Esophagus muscularis mucosa (tissue), 4 donors: Measurements from ENCODE around the gene STN1. TPM values are rescaled to one million over a fixed set of nuclear protein-coding genes. Genes with fewer than 3 reads are reported as not detected.

ENCODE experiments used
- DNase-seq: peaks from one replicate; pipeline ENCODE4 v3.0.0-alpha.2; 2017; ENCODE audit errors: extremely low spot score
- H3K27ac ChIP-seq, 4 donors: fragments of 200-600 bp; sonication (generic); replicated peaks in 1 of 4; 1 replicate in 3 of 4; 2 replicates in 1 of 4; pipeline ENCODE4 v1.5.1; 2016 to 2019; ENCODE audit warnings: mild to moderate bottlenecking in 1 of 4
- H3K27me3 ChIP-seq, 4 donors: fragments of 200-600 bp; sonication (generic); one replicate each; pipeline versions ENCODE4 v1.5.1 to v1.6.0; 2016 to 2019
- H3K36me3 ChIP-seq, 4 donors: fragments of 200-600 bp; sonication (generic); one replicate each; pipeline ENCODE4 v1.5.1; 2016 to 2019
- H3K4me1 ChIP-seq, 4 donors: fragments of 200-600 bp; sonication (generic); one replicate each; pipeline ENCODE4 v1.5.1; 2016 to 2019
- H3K4me3 ChIP-seq, 4 donors: fragments of 200-600 bp; sonication (generic); 1 replicate in 2 of 4; 2 replicates in 2 of 4; pipeline ENCODE4 v1.5.1; 2016 to 2019; ENCODE audit warnings: mild to moderate bottlenecking in 4 of 4, moderate library complexity in 1 of 4
- H3K9me3 ChIP-seq, 4 donors: fragments of 200-600 bp; sonication (generic); 1 replicate in 3 of 4; 2 replicates in 1 of 4; pipeline ENCODE4 v1.5.1; 2016 to 2019
- CTCF ChIP-seq, 3 experiments: fragments of 200-600 bp in 2 of 3; fragments of 450-650 bp in 1 of 3; sonication (generic) in 2 of 3; IDR thresholded peaks; one replicate each; pipeline ENCODE4 v1.5.1; 2017 to 2019; ENCODE audit warnings: antibody characterized with exemption in 3 of 3, mild to moderate bottlenecking in 2 of 3, moderate library complexity in 1 of 3
- EP300 ChIP-seq: sonication (generic); formaldehyde crosslinking; IDR thresholded peaks from one replicate; pipeline ENCODE4 v1.6.1; 2017; ENCODE audit warnings: antibody characterized with exemption
- POLR2A ChIP-seq: fragments of 450-650 bp; IDR thresholded peaks from one replicate; pipeline ENCODE4 v1.6.1; 2017; ENCODE audit warnings: antibody characterized with exemption, moderate library complexity, mild to moderate bottlenecking, low read depth
- POLR2AphosphoS5 ChIP-seq, 2 donors: sonication (generic); formaldehyde crosslinking; IDR thresholded peaks; one replicate each; pipeline ENCODE4 v1.6.1; 2017; ENCODE audit warnings: antibody characterized with exemption in 2 of 2
- WGBS: methylation state at CpG from one replicate; pipeline ENCODE4 v1.1.5; 2018; 5-methylcytosine and 5-hydroxymethylcytosine counted together
- intact Hi-C: fragments of 100-400 bp; cut with DNase I; formaldehyde crosslinking; loops from one replicate; pipeline ENCODE4 v1.15.1; 2023
- total RNA-seq, 4 donors: library from RNA; depleted of rRNA; stranded (reverse); fragments of >200 nt; gene quantifications; one replicate each; pipeline versions ENCODE4 v1.1.0 to v1.2.1, GENCODE V29; 2016

Gene STN1
- total RNA-seq, 4 donors from 2014 or later, result 18.7 to 27.7 (median 24.9) TPM

GRCh38 chr10:103958996-103959395 is 41.0 kb upstream of the STN1 start:
- Histone ChIP-seq H3K4me3 (no peak overlapping the region), H3K27me3 (no peaks in the 10 kb centered on the region), H3K36me3 (no peaks in the 10 kb centered on the region), H3K27ac (no peak overlapping the region), H3K4me1 (no peaks in the 10 kb centered on the region), H3K9me3 (peaks cover 0 to 7% (median 2%) of the 10 kb centered on the region in 4 donors)
- intact Hi-C loops, result no loop called here
- no peak for DNase-seq
- TF ChIP-seq CTCF (IDR thresholded peaks at IDR 0.05), result no peak
- 96% methylated on average over 2 of the region's 2 CpGs for WGBS

GRCh38 chr10:103954543-103954942 is 36.6 kb upstream of the STN1 start:
- no peak for TF ChIP-seq CTCF (IDR thresholded peaks at IDR 0.05)
- no peak for TF ChIP-seq POLR2AphosphoS5 (IDR thresholded peaks at IDR 0.05)
- no peak for TF ChIP-seq POLR2A
- TF ChIP-seq EP300, result no peak
- Histone ChIP-seq H3K27ac (no peak overlapping the region), H3K4me1 (no peaks in the 10 kb centered on the region), H3K9me3 (peaks cover 0 to 7% (median 2%) of the 10 kb centered on the region in 4 donors), H3K4me3 (no peak overlapping the region), H3K27me3 (no peaks in the 10 kb centered on the region), H3K36me3 (no peaks in the 10 kb centered on the region)
- 53% methylated on average over 1 of the region's 1 CpG for WGBS
- no peak for DNase-seq
- intact Hi-C loops, result no loop called here

- Histone ChIP-seq H3K27me3 (no peaks in the 10 kb centered on the region), H3K4me1 (no peaks in the 10 kb centered on the region), H3K4me3 (no peak overlapping the region), H3K27ac (no peak overlapping the region), H3K9me3 (peaks cover 0 to 7% (median 2%) of the 10 kb centered on the region in 4 donors), H3K36me3 (no peaks in the 10 kb centered on the region)
- TF ChIP-seq POLR2AphosphoS5 (IDR thresholded peaks at IDR 0.05), result no peak
- TF ChIP-seq CTCF (IDR thresholded peaks at IDR 0.05), result no peak
- TF ChIP-seq POLR2A, result no peak
- TF ChIP-seq EP300, result no peak
- no peak for DNase-seq
- intact Hi-C loops, result no loop called here
- WGBS, result 73% methylated on average over 4 of the region's 4 CpGs
Observed at GRCh38 chr10:103951942-103952341, 34.0 kb upstream of the STN1 start.

GRCh38 chr10:103951183-103951582 is 33.2 kb upstream of the STN1 start:
- Histone ChIP-seq H3K27me3 (no peaks in the 10 kb centered on the region), H3K9me3 (peaks cover 0 to 7% (median 2%) of the 10 kb centered on the region in 4 donors), H3K4me1 (no peaks in the 10 kb centered on the region), H3K27ac (no peak overlapping the region), H3K4me3 (no peak overlapping the region), H3K36me3 (no peaks in the 10 kb centered on the region)
- WGBS, result 73% methylated on average over 2 of the region's 2 CpGs
- DNase-seq, result no peak
- intact Hi-C loops, result no loop called here
- no peak for TF ChIP-seq EP300
- TF ChIP-seq POLR2AphosphoS5 (IDR thresholded peaks at IDR 0.05), result no peak
- TF ChIP-seq CTCF (IDR thresholded peaks at IDR 0.05), result no peak
- no peak for TF ChIP-seq POLR2A

- Histone ChIP-seq H3K27ac (no peak overlapping the region), H3K36me3 (no peaks in the 10 kb centered on the region), H3K4me1 (no peaks in the 10 kb centered on the region), H3K4me3 (no peak overlapping the region), H3K9me3 (peaks cover 0 to 5% (median 1%) of the 10 kb centered on the region in 4 donors), H3K27me3 (no peaks in the 10 kb centered on the region)
- TF ChIP-seq EP300 (no peak), POLR2A (no peak), CTCF (IDR thresholded peaks at IDR 0.05) (no peak), POLR2AphosphoS5 (IDR thresholded peaks at IDR 0.05) (no peak)
- DNase-seq, result no peak
- WGBS, result 82% methylated on average over 4 of the region's 4 CpGs
- intact Hi-C loops, result no loop called here
Observed at GRCh38 chr10:103949728-103950127, 31.7 kb upstream of the STN1 start.
